Right renal pelvis (tissue), 4 donors: Measurements from ENCODE around the gene SRSF12. TPM values are rescaled to one million over a fixed set of nuclear protein-coding genes. Genes with fewer than 3 reads are reported as not detected.
"Not testable (repeated sequence)": the region's sequence is repeated elsewhere in the genome, so short reads cannot be mapped to it uniquely, and the experiment has no call there.

ENCODE experiments used
- DNase-seq, 4 donors: peaks; one replicate each; pipeline ENCODE4 v3.0.0-alpha.2; 2013; ENCODE audit warnings: low read depth in 4 of 4, low spot score in 3 of 4, missing footprints in 1 of 4
- polyA plus RNA-seq, 4 donors: library from polyadenylated mRNA; unstranded; fragments of 120-200 nt; gene quantifications; one replicate each; pipeline ENCODE4 v1.2.1, GENCODE V29; 2013; ENCODE audit not compliant: insufficient read length in 4 of 4

The SRSF12 gene
- polyA plus RNA-seq, 4 donors, result 13.8 to 18.6 (median 15.4) TPM

DNA sequence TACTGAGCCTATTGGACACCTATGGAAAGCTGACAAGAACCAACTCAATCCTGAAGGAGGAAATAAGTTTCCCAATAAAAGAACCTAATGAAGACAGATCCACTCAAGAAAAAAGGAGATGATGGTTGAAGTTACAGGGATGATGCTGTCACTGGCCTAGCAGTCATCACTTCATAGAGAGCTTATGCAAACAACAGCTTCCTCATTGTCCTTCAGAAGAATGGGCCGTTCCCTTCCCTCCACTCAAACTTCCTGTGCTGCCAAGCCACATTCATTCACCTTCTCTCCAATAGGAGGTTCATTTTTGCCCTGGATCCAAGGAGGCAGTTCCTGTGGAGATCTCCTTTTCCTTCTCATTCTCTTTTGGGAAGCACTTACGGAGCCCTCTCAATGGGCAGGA is 14.2 kb upstream of the SRSF12 start:
- no peak for DNase-seq

DNA sequence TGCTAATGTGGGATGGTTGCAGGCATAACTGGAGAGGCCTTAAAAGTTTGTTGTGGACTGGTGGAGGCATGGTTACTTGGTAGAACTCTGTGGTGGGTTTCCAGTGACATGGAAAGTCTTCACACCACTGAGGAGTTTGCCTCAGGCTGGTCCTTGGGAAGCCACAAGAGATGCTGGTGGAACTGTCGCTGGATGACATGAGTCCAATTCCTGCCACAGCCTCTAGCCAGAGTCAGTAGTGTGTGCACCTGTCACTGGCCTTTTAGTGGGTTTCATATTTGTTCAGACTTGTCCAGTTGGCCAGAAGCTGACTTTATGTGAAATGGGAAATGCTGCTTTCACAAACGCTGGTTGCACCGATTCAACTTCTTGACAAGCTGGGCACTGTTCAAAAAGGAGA is 13.7 kb upstream of the SRSF12 start:
- DNase-seq, result no peak

DNA sequence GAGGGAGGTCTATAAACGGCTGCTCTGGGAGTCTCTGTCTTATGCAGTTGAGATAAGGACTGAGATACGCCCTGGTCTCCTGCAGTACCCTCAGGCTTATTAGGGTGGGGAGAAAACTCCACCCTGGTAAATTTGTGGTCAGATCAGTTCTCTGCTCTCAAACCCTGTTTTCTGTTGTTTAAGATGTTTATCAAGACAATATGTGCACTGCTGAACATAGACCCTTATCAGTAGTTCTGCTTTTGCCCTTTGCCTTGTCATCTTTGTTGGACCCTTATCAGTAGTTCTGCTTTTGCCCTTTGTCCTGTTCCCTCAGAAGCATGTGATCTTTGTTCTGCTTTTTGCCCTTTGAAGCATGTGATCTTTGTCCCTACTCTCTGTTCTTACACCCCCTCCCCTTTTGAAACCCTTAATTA is 10.4 kb upstream of the SRSF12 start:
- DNase-seq, result not testable (repeated sequence)

DNA sequence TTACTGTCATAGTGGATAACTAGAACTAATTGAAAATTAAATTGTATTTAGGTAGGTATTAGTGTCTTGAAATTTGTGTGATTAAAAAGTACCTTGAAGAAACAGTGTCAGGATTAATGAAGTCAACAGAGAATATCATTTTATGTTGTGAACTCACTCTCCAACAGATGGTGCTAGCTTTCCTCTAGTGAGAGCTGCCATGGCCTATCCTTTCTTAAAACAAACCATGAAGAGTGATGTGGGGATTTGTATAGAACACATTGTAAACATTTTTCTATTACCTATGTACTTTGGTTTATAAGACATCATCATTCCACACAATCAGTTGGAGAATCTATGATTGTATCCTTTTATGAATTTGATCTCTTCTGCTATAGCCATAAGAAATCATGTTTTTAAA is 4.8 kb upstream of the SRSF12 start:
- DNase-seq, result peak in 1 of 4 donors; percentile 28

DNA sequence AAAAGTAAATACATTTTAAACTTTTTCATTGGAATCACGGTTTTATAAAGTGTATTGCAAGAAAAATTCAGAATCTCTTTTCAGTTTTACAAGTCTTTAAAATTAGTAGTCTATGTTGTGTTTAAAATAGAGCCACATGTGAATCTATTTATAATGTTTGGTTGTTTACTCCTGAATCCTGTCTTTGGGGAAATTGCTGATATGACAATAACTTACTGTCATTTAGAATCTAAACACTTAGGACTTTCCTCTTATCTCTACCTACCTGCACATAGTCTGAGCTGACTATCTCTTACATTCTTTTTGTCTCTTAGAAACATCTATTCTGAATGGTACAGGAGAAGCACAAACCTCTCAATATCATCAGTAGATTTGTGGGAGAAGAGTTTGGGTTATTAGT is 4.1 kb upstream of the SRSF12 start:
- no peak for DNase-seq

DNA sequence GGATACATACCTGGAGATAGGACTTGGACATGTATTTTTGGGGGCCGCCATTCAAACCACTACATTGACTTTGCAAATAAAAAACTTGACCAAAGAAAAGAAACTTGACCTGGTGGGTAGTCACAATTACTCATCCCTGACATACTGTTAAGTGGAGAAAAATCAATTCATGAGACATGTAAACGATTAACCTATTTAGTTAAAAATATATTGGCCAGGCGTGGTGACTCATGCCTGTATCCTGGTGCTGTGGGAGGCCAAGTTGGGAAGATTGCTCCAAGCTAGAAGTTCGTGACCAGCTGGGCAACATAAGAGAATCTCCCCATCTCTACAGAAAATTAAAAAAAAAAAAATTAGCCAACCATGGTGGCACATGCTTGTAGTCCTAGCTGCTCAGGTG is 2.5 kb upstream of the SRSF12 start:
- no peak for DNase-seq

DNA sequence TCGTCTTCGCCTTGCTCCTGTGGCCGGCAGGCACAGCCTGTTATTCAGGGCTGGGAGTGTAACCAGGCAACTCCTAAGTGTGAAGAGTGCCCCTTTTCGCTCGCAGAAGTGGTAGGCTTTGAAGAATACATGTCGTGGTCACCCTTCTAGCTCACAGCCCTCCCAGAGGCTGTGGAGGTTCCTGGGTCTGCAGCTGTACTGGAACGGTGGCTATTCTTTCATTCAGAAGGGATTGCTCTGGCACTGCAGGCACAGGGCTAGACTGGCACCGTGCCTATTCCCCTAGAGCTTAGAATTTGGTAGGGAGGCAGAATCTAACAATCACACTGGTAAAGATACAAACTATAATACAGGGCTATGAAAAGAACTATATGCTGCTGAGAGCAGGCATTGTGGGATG is 1.1 kb upstream of the SRSF12 start:
- no peak for DNase-seq

DNA sequence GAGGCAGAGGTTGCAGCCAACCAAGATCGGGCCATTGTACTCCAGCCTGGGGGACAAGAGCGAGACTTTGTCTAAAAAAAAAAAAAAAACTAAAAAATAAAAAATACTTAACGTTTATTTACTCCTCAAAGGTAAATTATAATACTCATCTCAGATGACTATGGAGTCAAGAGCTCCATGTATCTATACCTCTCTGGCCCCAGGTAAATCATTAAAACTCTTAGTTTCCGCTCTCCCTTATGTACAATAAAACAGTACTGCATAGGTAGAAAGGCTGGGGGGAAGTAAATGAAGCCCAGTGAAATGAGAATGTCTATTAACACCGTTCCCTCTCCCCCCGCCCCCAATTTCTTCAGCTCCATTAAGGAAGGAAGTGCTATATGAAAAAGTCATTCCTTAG is 1.2 kb downstream of the SRSF12 start:
- no peak for DNase-seq

DNA sequence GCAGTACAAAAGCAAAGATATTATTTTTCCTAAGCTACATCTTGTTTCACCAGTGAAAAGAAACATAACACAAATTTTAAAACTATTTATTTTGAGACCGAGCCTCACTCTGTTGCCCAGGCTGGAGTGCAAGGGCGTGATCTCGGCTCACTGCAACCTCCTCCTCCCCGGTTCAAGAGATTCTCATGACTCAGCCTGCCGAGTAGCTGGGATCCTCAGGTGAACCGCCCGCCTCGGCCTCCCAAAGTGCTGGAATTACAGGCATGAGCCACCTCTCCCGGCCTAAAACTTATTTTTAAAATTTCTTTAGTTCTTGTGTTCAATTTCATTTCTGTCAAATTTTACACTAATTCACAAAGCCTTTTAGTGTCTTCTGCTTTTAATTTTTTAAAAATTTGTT is 5.9 kb downstream of the SRSF12 start:
- DNase-seq, result no peak

DNA sequence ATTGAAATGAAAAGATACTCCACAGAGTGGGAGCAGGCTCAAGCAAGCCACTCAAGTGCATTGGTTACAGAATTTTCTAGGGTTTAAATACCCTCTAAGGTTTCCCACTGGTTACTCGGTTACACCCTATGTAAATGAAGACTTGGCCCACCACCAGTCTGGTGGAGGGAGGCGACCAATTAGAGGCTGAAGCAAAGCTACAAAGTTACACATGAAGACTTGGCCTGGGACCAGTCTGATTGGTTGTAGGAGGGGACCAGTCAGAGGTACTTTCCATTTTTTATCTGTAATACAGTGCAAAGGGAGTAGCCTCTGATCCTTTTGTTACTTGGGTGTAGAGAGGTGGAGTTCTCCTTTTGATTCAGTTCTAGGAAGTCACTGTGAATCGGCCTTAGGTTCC is 7.6 kb downstream of the SRSF12 start:
- no peak for DNase-seq

DNA sequence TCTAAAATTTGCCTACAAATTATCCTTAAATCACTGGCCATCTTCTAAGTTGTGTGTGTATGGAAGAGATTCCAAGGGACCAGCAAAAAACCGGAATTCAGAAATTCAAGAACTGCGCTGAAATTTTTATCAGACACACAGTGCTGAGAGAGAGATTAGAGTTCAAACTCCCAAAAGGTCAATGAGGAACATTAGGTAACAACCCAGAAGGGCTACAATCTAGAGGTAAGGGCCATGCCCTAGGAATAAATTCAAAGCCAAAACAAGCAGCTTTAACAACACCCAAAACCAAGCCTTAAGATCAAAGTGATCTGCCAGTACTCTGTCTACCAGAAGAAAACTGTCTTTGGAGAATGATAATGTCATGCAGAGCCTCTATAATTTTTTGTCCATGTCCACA is 17.8 kb downstream of the SRSF12 start:
- no peak for DNase-seq

DNA sequence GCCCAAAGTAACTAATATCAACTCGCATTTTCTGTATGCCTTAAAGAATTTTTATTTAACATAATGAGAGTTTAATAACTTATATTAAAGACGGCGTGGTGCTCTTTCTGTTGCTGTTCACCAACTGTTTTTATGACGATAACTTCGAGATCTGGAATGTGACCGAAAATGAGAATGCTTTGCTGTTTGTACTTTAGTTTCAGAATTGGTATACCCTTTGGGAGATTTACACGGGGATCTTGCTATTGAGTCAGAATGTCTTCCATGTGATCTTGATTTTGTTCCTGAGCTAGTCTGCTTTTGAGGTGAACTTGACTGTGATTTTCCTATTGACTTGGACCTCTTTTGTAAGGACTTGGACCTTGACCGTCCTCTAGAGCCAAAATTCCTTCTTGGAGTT is 19.4 kb downstream of the SRSF12 start:
- DNase-seq, result no peak

DNA sequence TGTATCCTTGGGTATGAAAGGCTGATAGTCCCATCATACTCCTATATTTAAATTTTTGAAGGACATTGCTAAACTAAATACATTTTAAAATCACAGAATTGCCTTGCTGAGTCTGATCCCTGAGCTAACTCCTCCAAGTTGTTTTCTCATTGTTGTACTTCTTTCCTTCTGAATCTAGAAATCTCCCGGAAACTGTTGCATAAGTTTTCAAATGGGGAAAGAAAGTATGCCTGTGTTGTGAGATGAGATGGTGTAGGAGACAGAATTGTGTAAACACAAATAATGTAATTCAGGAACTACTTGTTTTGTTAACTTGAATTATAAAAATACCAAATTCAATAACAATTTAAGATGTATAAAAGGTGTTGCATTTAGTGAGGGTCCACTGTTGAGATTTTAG is 30.0 kb downstream of the SRSF12 start:
- DNase-seq, result no peak

DNA sequence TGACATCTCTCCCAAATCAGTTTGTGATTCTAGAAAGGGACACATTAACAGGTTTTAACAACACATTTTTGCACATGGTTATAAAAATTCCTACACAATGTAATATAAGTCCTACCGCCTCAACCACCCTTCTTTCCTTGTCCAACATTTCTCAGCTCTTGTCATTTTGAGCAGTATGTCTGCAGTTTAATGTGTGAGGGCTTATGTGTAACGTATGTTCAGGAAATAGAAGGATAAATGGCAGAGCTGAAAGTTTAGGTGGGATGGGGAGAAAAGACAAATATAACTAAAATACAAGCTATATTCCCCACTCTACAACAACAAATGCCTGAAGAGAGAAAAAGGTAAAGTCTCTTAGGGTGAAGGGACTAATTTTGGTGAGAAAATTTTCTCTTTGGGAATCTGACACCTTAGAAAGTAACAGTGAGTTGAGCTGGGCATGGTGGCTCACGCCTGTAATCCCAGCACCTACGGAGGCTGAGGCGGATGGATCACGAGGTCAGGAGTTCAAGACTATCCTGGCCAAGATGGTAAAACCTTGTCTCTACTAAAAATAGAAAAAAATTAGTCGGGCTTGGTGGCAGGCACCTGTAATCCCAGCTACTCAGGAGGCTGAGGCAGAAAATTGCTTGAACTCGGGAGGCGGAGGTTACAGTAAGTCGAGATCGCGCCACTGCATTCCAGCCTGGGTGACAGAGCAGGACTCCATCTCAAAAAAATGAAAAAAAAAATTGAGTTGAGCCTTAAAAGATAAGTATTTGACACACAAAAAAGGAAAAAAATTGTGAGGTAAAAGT is 32.3 kb downstream of the SRSF12 start:
- no peak for DNase-seq

DNA sequence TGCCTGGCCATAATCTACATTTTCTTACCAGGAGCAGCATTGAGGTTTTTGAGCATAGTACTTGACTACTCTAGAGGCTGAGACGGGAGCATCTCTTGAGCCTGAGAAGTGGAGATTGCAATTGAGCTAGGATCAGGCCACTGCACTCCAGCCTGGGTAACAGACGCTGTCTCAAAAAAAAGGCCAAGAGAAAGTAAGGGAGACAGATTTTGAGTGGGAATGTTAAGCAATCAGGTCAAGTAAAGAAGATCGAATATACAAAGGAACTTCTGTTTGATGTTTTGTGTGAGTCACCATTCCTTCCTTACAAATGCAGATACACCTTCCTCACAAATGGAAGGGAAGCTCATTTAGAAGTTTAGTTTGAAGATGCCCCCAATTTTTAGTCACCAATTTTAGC is 32.9 kb downstream of the SRSF12 start:
- no peak for DNase-seq

DNA sequence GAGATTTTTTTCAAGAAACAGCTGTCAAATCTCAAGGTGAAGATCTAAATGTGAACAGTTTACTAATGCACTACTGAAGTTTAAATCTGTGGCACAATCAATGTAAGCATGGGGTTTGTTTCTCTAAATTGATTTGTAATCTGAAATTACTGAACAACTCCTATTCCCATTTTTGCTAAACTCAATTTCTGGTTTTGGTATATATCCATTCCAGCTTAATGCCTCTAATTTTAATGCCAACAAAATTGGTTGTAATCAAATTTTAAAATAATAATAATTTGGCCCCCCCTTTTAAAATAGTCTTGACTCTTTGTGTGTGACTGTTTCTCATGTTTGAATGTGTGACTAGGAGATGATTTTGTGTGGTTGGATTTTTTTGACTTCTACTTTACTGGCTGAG is 33.3 kb downstream of the SRSF12 start:
- no peak for DNase-seq

DNA sequence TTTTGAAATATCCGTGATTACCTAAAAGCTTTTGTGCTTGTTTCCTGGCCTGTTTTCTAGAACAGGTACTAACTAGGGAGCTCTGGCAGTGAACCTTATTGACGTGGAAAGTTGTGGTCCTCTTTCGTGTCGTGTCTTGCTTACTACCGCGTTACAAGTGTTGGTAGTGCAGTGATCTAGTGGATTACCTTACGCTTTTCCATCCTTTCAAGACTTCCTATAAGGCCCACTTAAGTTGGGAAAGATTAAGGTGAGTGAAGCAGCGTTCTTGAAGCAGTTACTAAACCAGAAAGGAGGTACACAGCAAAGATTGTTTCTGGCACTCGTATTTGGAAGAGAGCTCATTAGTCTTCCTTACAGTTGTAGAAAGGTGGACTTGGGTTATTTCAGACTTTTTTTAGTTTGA is 35.4 kb downstream of the SRSF12 start:
- DNase-seq, result peak in 1 of 4 donors; percentile 31

DNA sequence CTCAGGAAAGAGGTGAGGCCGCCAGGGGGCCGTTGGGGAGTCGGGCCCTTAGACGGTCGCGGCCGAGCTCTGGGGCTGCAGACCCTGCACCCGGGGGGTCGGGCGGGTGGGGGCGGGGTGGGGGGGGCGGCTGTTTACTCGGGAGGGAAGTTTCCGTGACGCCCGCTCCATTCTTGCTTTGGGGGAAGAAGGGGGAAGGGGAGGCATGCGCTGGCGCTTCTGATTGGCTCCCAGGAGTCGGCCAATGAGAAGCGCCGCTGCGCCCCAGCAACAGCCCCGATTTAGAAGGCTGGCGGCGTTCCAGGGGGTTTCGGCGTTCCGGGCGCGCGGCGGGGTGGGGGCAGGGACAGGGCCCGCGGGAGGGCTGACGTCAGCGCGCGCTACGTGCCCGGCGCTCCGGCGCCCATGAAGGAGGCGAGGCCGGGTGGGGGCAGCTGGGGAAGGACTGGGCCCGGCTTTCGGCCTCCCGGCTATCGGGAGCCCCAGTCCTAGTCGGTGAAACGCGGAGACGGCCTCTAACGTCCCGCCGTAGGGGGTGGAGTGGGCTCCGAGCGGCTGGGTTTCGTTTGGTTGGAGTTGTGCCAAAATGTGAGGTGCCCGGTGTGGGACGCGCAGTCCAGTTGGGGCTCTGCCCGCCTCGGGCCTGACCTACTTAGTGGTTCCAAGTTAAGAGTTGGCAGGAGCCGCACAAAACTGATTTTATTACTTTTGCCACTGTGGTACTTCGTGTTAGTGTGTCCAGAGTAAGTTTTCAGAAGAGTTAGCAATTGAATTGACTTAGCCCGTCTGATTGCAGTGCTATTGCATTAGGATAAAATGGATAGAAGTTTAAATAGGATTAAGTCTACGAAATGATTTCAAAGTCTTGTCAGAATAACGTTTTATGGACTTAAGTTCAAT is 36.2 kb downstream of the SRSF12 start:
- DNase-seq, result peak; percentile 95 to 97 (median 96)

DNA sequence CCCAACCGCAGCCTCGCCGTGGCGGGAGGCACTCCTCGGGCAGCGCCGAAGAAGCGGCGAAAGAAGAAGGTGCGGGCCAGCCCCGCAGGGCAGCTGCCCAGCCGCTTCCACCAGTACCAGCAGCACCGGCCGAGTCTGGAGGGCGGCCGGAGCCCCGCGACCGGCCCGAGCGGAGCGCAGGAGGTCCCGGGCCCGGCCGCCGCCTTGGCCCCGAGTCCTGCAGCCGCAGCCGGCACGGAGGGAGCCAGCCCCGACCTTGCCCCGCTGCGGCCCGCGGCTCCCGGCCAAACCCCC is 36.8 kb downstream of the SRSF12 start:
- DNase-seq, result no peak

DNA sequence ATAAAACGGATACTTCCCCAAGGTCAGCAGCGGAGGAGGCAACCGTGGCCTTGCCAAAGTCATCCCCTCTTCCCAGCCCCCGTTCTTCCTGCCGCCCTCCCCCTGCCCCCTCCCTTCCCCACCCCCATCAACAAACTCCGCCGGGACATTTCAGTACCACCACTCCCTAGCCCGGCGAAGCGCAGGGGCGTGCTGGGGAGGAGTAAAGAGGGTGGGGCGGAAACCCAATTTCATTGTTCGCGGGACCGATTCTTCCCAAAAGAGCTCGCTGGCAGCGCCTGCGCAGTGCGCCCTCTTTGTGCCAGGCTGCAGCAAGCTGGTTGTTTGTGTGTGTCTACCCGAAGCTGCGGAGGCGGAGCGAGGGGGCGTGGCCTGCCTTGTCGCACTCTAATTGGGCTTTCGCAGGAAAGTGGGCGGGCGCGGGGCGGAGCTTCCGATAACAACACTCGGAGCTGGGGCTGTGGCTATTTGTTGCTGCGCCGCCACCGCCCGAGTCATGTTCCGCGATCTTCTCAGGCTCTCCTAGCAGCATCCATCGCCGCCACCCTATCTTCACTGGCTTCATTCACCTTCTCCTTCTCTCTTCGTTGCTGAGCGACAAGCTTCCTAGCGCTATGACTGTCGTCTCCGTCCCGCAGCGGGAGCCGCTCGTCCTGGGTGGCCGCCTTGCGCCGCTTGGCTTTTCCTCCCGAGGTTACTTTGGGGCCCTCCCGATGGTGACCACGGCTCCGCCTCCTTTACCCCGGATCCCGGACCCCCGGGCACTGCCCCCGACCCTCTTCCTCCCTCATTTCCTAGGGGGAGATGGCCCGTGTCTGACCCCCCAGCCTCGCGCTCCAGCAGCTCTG is 37.4 kb downstream of the SRSF12 start, which contains the start of gene PNRC1:
PNRC1 (plus strand) TSS at position 471 of the 848 bp plus-strand sequence; CDS start at position 615, 144 bp downstream.
- peak; percentile 97 to 100 (median 98) for DNase-seq
